Memory B cell (primary cell): ENCODE data around the gene PPM1D.
A peak's percentile ranks its signal among the peaks of the same experiment; 100 is the strongest.

Source experiments
- ATAC-seq: fragments of 150-1000 bp; cut with Tn5 transposase; 2 replicates; pipeline ENCODE4 v1.10.0; 2021; ENCODE audit warnings: low read depth, mild to moderate bottlenecking, moderate library complexity
- DNase-seq, 2 donors: peaks; one replicate each; pipeline ENCODE4 v3.0.0; 2022; ENCODE audit warnings: low spot score in 2 of 2
- H3K27ac Mint-ChIP-seq: one replicate; pipeline ENCODE4 v1.8.0; 2022; ENCODE audit warnings: mild to moderate bottlenecking, moderate library complexity, mixed read lengths
- H3K27me3 Mint-ChIP-seq: one replicate; pipeline ENCODE4 v1.8.0; 2022; ENCODE audit warnings: mixed read lengths
- H3K36me3 Mint-ChIP-seq: one replicate; pipeline ENCODE4 v1.8.0; 2022; ENCODE audit warnings: mild to moderate bottlenecking, mixed read lengths
- H3K4me1 Mint-ChIP-seq: one replicate; pipeline ENCODE4 v1.8.0; 2022; ENCODE audit warnings: mixed read lengths
- H3K4me3 Mint-ChIP-seq: one replicate; pipeline ENCODE4 v1.8.0; 2022; ENCODE audit warnings: mild to moderate bottlenecking, moderate library complexity, mixed read lengths
- H3K9me3 Mint-ChIP-seq: one replicate; pipeline ENCODE4 v1.8.0; 2022; ENCODE audit warnings: mixed read lengths

Gene PPM1D

GRCh38 chr17:60618854-60619526, 19.0 kb downstream of the PPM1D start:
- no peak for DNase-seq
- H3K27ac Mint-ChIP-seq, result peak overlapping the region; percentile 8
- H3K27me3 Mint-ChIP-seq, result no peaks in the 10 kb centered on the region
- H3K4me1 Mint-ChIP-seq, result peaks cover 17% of the 10 kb centered on the region
- H3K9me3 Mint-ChIP-seq, result no peaks in the 10 kb centered on the region
- peaks cover 3% of the 10 kb centered on the region for H3K36me3 Mint-ChIP-seq
- ATAC-seq, result no peak
- no peak overlapping the region for H3K4me3 Mint-ChIP-seq

GRCh38 chr17:60622961-60623360, 23.0 kb downstream of the PPM1D start:
- H3K27me3 Mint-ChIP-seq, result no peaks in the 10 kb centered on the region
- no peak overlapping the region for H3K4me3 Mint-ChIP-seq
- H3K27ac Mint-ChIP-seq, result no peak overlapping the region
- H3K36me3 Mint-ChIP-seq, result peaks cover 3% of the 10 kb centered on the region
- ATAC-seq (no peak), DNase-seq (no peak)
- H3K4me1 Mint-ChIP-seq, result peaks cover 12% of the 10 kb centered on the region
- H3K9me3 Mint-ChIP-seq, result no peaks in the 10 kb centered on the region

GRCh38 chr17:60623415-60623814, 23.4 kb downstream of the PPM1D start:
- no peak overlapping the region for H3K27ac Mint-ChIP-seq

GRCh38 chr17:60627124-60627523, 27.1 kb downstream of the PPM1D start:
- no peak for DNase-seq
- H3K36me3 Mint-ChIP-seq, result peaks cover 7% of the 10 kb centered on the region
- no peaks in the 10 kb centered on the region for H3K9me3 Mint-ChIP-seq
- H3K27ac Mint-ChIP-seq, result no peak overlapping the region
- H3K27me3 Mint-ChIP-seq, result no peaks in the 10 kb centered on the region
- ATAC-seq, result no peak
- H3K4me3 Mint-ChIP-seq, result no peak overlapping the region
- peaks cover 4% of the 10 kb centered on the region for H3K4me1 Mint-ChIP-seq

More at GRCh38 chr17:60623415-60623814, 23.4 kb downstream of the PPM1D start:
- no peak for ATAC-seq
- H3K27me3 Mint-ChIP-seq, result no peaks in the 10 kb centered on the region
- no peaks in the 10 kb centered on the region for H3K9me3 Mint-ChIP-seq
- no peak overlapping the region for H3K4me3 Mint-ChIP-seq
- peaks cover 13% of the 10 kb centered on the region for H3K4me1 Mint-ChIP-seq
- no peak for DNase-seq
- H3K36me3 Mint-ChIP-seq, result peaks cover 7% of the 10 kb centered on the region

- Mint-ChIP-seq H3K36me3 (peaks cover 7% of the 10 kb centered on the region), H3K9me3 (no peaks in the 10 kb centered on the region), H3K27me3 (no peaks in the 10 kb centered on the region), H3K4me3 (no peak overlapping the region), H3K27ac (peak overlapping the region; percentile 36), H3K4me1 (peaks cover 2% of the 10 kb centered on the region)
- ATAC-seq (no peak), DNase-seq (no peak)
Observed at GRCh38 chr17:60628252-60628889, 28.4 kb downstream of the PPM1D start.

GRCh38 chr17:60629120-60629519, 29.1 kb downstream of the PPM1D start:
- H3K9me3 Mint-ChIP-seq, result no peaks in the 10 kb centered on the region
- H3K4me3 Mint-ChIP-seq, result no peak overlapping the region
- peaks cover 2% of the 10 kb centered on the region for H3K4me1 Mint-ChIP-seq
- H3K27ac Mint-ChIP-seq, result no peak overlapping the region
- DNase-seq (no peak), ATAC-seq (no peak)
- peaks cover 7% of the 10 kb centered on the region for H3K36me3 Mint-ChIP-seq
- H3K27me3 Mint-ChIP-seq, result no peaks in the 10 kb centered on the region

- DNase-seq (no peak), ATAC-seq (no peak)
- Mint-ChIP-seq H3K36me3 (peaks cover 7% of the 10 kb centered on the region), H3K4me3 (no peak overlapping the region), H3K9me3 (no peaks in the 10 kb centered on the region), H3K27me3 (no peaks in the 10 kb centered on the region), H3K27ac (peak overlapping the region; percentile 70), H3K4me1 (peaks cover 2% of the 10 kb centered on the region)
Observed at GRCh38 chr17:60630352-60630751, 30.4 kb downstream of the PPM1D start.

GRCh38 chr17:60631119-60631518, 31.1 kb downstream of the PPM1D start:
- no peak for DNase-seq
- Mint-ChIP-seq H3K27me3 (no peaks in the 10 kb centered on the region), H3K4me1 (peaks cover 2% of the 10 kb centered on the region), H3K27ac (peak overlapping the region; percentile 70), H3K36me3 (peaks cover 7% of the 10 kb centered on the region), H3K4me3 (no peak overlapping the region), H3K9me3 (no peaks in the 10 kb centered on the region)
- ATAC-seq, result no peak

- Mint-ChIP-seq H3K27me3 (no peaks in the 10 kb centered on the region), H3K27ac (no peak overlapping the region), H3K36me3 (peaks cover 7% of the 10 kb centered on the region)
Observed at GRCh38 chr17:60637683-60638082, 37.7 kb downstream of the PPM1D start.

GRCh38 chr17:60639019-60639330, 39.0 kb downstream of the PPM1D start:
- Mint-ChIP-seq H3K27ac (no peak overlapping the region), H3K27me3 (no peaks in the 10 kb centered on the region), H3K4me3 (no peak overlapping the region), H3K4me1 (peaks cover 3% of the 10 kb centered on the region), H3K9me3 (no peaks in the 10 kb centered on the region), H3K36me3 (peaks cover 7% of the 10 kb centered on the region)
- no peak for ATAC-seq
- DNase-seq, result no peak

More at GRCh38 chr17:60637683-60638082, 37.7 kb downstream of the PPM1D start:
- no peak for ATAC-seq
- Mint-ChIP-seq H3K9me3 (no peaks in the 10 kb centered on the region), H3K4me1 (peaks cover 3% of the 10 kb centered on the region), H3K4me3 (no peak overlapping the region)
- DNase-seq, result no peak

- Mint-ChIP-seq H3K27ac (no peak overlapping the region), H3K27me3 (no peaks in the 10 kb centered on the region), H3K4me3 (no peak overlapping the region), H3K36me3 (peaks cover 7% of the 10 kb centered on the region), H3K4me1 (peaks cover 3% of the 10 kb centered on the region), H3K9me3 (no peaks in the 10 kb centered on the region)
- ATAC-seq (no peak), DNase-seq (no peak)
Observed at GRCh38 chr17:60640503-60640902, 40.5 kb downstream of the PPM1D start.

- no peaks in the 10 kb centered on the region for H3K9me3 Mint-ChIP-seq
- DNase-seq, result no peak
- ATAC-seq, result no peak
- peaks cover 3% of the 10 kb centered on the region for H3K4me1 Mint-ChIP-seq
- no peak overlapping the region for H3K27ac Mint-ChIP-seq
- H3K36me3 Mint-ChIP-seq, result peaks cover 7% of the 10 kb centered on the region
- H3K27me3 Mint-ChIP-seq, result no peaks in the 10 kb centered on the region
- H3K4me3 Mint-ChIP-seq, result no peak overlapping the region
Observed at GRCh38 chr17:60641126-60641525, 41.1 kb downstream of the PPM1D start.

GRCh38 chr17:60641810-60642220, 41.8 kb downstream of the PPM1D start:
- Mint-ChIP-seq H3K27ac (no peak overlapping the region), H3K36me3 (peaks cover 5% of the 10 kb centered on the region), H3K4me1 (peaks cover 3% of the 10 kb centered on the region), H3K4me3 (no peak overlapping the region), H3K9me3 (no peaks in the 10 kb centered on the region), H3K27me3 (no peaks in the 10 kb centered on the region)
- ATAC-seq (peak; percentile 51), DNase-seq (peak; percentile 25 to 41)

GRCh38 chr17:60645918-60646523, 46.0 kb downstream of the PPM1D start:
- Mint-ChIP-seq H3K9me3 (no peaks in the 10 kb centered on the region), H3K27me3 (no peaks in the 10 kb centered on the region), H3K4me3 (no peak overlapping the region), H3K4me1 (no peaks in the 10 kb centered on the region), H3K27ac (no peak overlapping the region), H3K36me3 (peaks cover 20% of the 10 kb centered on the region)
- DNase-seq (no peak), ATAC-seq (no peak)
